Measurements from ENCODE around the gene LTBP1.

The LTBP1 gene

GRCh38 chr2:33069894-33070651, 123.3 kb downstream of the LTBP1 start:
- in situ Hi-C loops (cut with MboI; ENCODE audit: low sequenced_read_pairs), result no loop called here

- in situ Hi-C loops (cut with MboI; ENCODE audit: low sequenced_read_pairs), result no loop called here
Observed at GRCh38 chr2:33071591-33071990, 124.8 kb downstream of the LTBP1 start.

- in situ Hi-C loops (cut with MboI; ENCODE audit: low sequenced_read_pairs), result no loop called here
Observed at GRCh38 chr2:33072614-33073013, 125.9 kb downstream of the LTBP1 start.

GRCh38 chr2:33073018-33073417, 126.3 kb downstream of the LTBP1 start:
- in situ Hi-C loops (cut with MboI; ENCODE audit: low sequenced_read_pairs), result no loop called here

DNA sequence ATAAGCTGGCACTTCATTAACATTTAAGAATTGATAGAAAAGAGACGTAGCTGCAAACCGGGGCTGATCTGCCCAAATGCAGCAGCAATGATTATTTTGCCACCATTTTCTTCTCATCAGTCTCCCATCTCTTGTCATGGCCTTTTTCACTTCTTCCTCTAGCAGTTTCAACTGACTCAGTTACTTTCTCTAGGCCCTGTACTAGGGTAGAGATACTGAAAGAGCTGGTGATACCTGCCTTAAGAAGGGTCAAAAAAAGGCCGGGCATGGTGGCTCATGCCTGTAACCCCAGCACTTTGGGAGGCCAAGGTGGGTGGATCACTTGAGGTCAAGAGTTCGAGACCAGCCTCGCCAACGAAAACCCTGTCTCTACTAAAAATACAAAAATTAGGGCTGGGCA, 127.4 kb downstream of the LTBP1 start:
- in situ Hi-C loops (cut with MboI; ENCODE audit: low sequenced_read_pairs), result no loop called here

GRCh38 chr2:33077311-33077710, 130.6 kb downstream of the LTBP1 start:
- in situ Hi-C loops (cut with MboI; ENCODE audit: low sequenced_read_pairs), result no loop called here

DNA sequence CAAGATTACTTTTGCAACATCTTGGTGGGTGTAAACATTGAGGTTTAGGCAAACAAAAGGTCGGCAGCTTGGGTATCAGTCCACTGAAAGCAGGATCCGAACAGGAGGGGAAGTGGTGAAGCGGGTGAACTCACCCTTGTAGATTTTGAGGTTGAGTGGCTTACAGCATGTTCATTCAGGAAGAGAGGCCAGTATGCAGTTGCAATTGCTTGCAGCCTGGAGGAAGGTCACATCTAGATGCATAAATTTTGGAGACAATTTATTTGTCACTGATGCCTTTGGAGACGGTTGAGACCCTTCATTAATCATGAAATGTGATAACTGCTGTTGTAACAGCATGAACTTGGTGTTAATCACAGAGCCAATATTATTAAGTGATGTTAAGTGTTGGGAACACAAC, 131.1 kb downstream of the LTBP1 start:
- in situ Hi-C loops (cut with MboI; ENCODE audit: low sequenced_read_pairs), result no loop called here

DNA sequence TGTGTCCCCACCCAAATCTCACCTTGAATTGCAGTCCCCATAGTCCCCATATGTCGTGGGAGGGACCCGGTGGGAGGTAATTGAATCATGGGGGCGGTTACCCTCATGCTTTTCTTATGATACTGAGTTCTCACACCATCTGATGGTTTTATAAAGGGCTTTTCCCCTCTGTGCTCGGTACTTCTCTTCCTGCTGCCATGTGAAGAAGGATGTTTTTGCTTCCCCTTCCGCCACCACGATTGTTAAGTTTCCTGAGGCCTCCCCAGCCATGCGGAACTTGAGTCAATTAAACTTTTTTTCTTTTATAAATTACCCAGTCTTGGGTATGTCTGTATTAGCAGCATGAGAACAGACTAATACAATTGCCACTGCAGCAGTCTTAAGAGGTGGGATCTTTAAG, 134.9 kb downstream of the LTBP1 start:
- in situ Hi-C loops (cut with MboI; ENCODE audit: low sequenced_read_pairs), result no loop called here

GRCh38 chr2:33083699-33084387, 137.1 kb downstream of the LTBP1 start:
- in situ Hi-C loops (cut with MboI; ENCODE audit: low sequenced_read_pairs), result no loop called here

GRCh38 chr2:33084433-33084832, 137.7 kb downstream of the LTBP1 start:
- in situ Hi-C loops (cut with MboI; ENCODE audit: low sequenced_read_pairs), result no loop called here

- in situ Hi-C loops (cut with MboI; ENCODE audit: low sequenced_read_pairs), result no loop called here
Observed at GRCh38 chr2:33085646-33086045, 138.9 kb downstream of the LTBP1 start.

GRCh38 chr2:33086400-33087015, 139.8 kb downstream of the LTBP1 start:
- in situ Hi-C loops (cut with MboI; ENCODE audit: low sequenced_read_pairs), result no loop called here

DNA sequence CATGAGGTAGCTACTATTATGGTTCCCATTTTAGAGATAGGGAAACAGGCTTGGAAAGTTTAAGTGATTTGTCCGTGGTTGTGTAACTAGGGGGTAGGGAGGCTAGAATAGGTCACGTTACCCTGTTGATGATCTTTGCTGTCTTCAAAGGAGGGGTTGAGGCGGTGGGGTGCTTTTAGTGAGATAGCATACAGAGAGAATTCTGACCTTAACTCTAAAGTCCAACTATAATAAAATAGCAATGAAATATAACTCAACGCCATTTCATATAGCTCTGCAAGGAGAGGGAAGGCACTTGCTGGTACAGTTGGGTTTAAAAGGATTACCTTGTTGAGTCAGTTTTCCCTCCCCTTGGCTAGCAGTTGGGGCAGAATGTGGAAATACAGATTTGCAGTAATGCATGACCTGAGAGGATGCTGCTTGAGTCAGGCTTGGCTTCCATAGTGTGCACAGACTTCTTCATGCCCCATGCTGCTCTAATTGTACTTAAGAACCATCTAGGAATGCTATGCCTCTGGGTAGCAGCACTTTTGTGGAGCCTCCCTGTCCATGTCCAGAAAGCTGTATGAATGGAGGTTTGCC, 143.9 kb downstream of the LTBP1 start:
- in situ Hi-C loops (cut with MboI; ENCODE audit: low sequenced_read_pairs), result no loop called here

GRCh38 chr2:33091541-33092123, 144.9 kb downstream of the LTBP1 start:
- in situ Hi-C loops (cut with MboI; ENCODE audit: low sequenced_read_pairs), result no loop called here

GRCh38 chr2:33093283-33093993, 146.7 kb downstream of the LTBP1 start:
- in situ Hi-C loops (cut with MboI; ENCODE audit: low sequenced_read_pairs), result no loop called here

- in situ Hi-C loops (cut with MboI; ENCODE audit: low sequenced_read_pairs), result no loop called here
Observed at GRCh38 chr2:33094303-33094702, 147.6 kb downstream of the LTBP1 start.

DNA sequence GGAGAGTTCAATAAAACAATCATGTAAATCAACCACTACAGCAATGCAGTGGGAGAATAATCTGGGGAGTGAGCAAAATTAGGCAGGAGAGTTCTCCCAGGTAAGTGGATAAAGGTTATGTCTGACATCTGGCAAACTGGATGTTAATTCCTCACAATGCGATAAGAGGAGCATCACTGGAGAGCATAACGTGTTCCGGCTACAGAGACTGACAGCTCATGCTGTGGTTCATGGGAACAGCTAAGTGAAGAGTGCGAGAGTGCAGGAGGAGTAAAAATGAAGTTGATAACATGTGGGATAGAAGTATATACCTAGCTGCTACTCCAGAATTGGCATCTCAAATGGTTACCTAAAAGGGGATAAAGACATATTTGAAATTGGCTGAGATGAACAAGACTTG, 153.2 kb downstream of the LTBP1 start:
- in situ Hi-C loops (cut with MboI; ENCODE audit: low sequenced_read_pairs), result no loop called here

DNA sequence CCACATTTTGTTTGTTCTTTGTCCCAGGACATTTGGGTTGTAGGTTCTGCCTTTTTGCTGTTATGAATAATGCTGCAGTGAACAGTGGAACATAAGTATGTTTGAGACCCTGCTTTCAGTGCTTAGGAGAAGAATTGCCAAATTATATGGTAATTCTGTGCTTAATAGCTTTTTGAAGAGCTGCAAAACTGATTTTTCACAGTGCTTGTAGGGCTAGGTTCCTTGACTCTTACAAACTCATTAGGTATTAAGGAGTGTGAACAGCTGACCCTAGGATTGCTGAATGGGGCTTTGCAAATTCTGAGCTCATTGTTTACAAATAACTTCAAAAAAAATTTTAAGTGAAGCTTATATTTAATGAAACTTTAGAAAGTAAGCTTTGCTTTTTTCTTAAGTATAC, 154.2 kb downstream of the LTBP1 start:
- in situ Hi-C loops (cut with MboI; ENCODE audit: low sequenced_read_pairs), result no loop called here

DNA sequence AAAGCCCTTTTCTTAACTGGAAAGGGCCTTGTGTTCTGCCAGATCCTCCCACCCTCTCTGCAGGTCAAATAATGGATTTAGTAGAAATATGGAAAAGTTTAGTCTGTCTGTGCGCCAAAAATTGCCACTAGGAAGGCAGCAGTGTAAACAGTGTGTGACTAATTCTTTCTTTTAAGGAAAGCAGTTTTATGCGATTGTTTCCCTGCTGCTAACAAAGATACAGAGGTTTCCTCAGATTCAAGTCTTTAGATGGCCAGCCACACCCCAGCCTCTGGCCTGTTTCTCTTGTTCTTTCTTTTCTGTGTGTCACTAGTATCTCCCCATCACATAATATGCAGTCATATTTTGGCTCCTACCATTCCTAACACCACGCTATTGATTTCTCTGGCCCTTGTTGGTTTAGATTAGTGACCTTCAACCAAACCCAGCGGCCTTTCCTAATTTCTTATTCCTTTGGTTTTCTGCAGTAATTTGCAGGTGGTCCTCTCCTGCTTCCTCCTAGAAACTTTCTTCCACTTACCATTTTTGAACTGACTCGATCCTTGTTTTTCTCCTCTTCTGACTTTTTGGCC, 157.4 kb downstream of the LTBP1 start:
- in situ Hi-C loops (cut with MboI; ENCODE audit: low sequenced_read_pairs), result no loop called here

DNA sequence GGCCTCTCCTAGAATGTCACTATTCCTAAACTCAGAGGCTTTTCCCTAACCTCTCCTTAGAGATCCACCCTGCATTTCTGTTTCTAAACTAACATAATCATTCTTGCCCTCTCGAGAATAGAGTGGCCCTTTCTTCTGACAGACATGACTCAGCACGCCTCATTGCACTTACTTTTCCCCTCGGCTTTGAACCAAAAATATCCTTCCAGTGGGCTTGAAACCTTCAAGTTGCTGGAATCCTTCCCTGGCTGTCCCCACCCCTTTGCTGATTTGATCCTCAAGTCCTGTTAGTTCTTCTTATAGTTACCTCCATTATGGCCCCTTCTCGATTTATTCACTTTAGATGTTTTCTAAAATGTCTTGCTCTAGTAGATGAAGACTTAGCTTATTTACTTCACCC, 158.0 kb downstream of the LTBP1 start:
- in situ Hi-C loops (cut with MboI; ENCODE audit: low sequenced_read_pairs), result no loop called here
